Measurements from ENCODE around the gene TNPO1.
"Not testable (repeated sequence)": the region's sequence is repeated elsewhere in the genome, so short reads cannot be mapped to it uniquely, and the experiment has no call there.

The TNPO1 gene

GRCh38 chr5:72854419-72854818 lies 38.0 kb downstream of the TNPO1 start:
- DNase-seq (ENCODE audit: low spot score), result no peak

- DNase-seq (ENCODE audit: low spot score), result no peak
Observed at GRCh38 chr5:72855821-72856220, 39.4 kb downstream of the TNPO1 start.

- DNase-seq (ENCODE audit: low spot score), result no peak
Observed at GRCh38 chr5:72857396-72857795, 40.9 kb downstream of the TNPO1 start.

- no peak for DNase-seq (ENCODE audit: low spot score)
Observed at GRCh38 chr5:72859127-72859526, 42.7 kb downstream of the TNPO1 start.

GRCh38 chr5:72860499-72860898 lies 44.0 kb downstream of the TNPO1 start:
- DNase-seq (ENCODE audit: low spot score), result no peak

- no peak for DNase-seq (ENCODE audit: low spot score)
Observed at GRCh38 chr5:72871366-72872024, 55.0 kb downstream of the TNPO1 start.

GRCh38 chr5:72878854-72879253 lies 62.4 kb downstream of the TNPO1 start:
- no peak for DNase-seq (ENCODE audit: low spot score)

GRCh38 chr5:72882989-72883388 lies 66.5 kb downstream of the TNPO1 start:
- DNase-seq (ENCODE audit: low spot score), result no peak

- no peak for DNase-seq (ENCODE audit: low spot score)
Observed at GRCh38 chr5:72883850-72884249, 67.4 kb downstream of the TNPO1 start.

GRCh38 chr5:72884892-72885291 lies 68.4 kb downstream of the TNPO1 start:
- DNase-seq (ENCODE audit: low spot score), result no peak

GRCh38 chr5:72885824-72886223 lies 69.4 kb downstream of the TNPO1 start:
- DNase-seq (ENCODE audit: low spot score), result no peak

GRCh38 chr5:72888595-72888994 lies 72.1 kb downstream of the TNPO1 start:
- no peak for DNase-seq (ENCODE audit: low spot score)

GRCh38 chr5:72889324-72889723 lies 72.9 kb downstream of the TNPO1 start:
- DNase-seq (ENCODE audit: low spot score), result no peak

- no peak for DNase-seq (ENCODE audit: low spot score)
Observed at GRCh38 chr5:72892846-72893245, 76.4 kb downstream of the TNPO1 start.

GRCh38 chr5:72895758-72896157 lies 79.3 kb downstream of the TNPO1 start:
- no peak for DNase-seq (ENCODE audit: low spot score)

GRCh38 chr5:72906806-72907205 lies 90.3 kb downstream of the TNPO1 start:
- no peak for DNase-seq (ENCODE audit: low spot score)

- no peak for DNase-seq (ENCODE audit: low spot score)
Observed at GRCh38 chr5:72908664-72909063, 92.2 kb downstream of the TNPO1 start.

- DNase-seq (ENCODE audit: low spot score), result no peak
Observed at GRCh38 chr5:72917371-72917776, 100.9 kb downstream of the TNPO1 start.

- DNase-seq (ENCODE audit: low spot score), result peak; percentile 46
Observed at GRCh38 chr5:72920690-72921502, 104.4 kb downstream of the TNPO1 start.

GRCh38 chr5:72921886-72922285 lies 105.4 kb downstream of the TNPO1 start:
- no peak for DNase-seq (ENCODE audit: low spot score)

- DNase-seq (ENCODE audit: low spot score), result no peak
Observed at GRCh38 chr5:72922422-72922821, 106.0 kb downstream of the TNPO1 start.

- no peak for DNase-seq (ENCODE audit: low spot score)
Observed at GRCh38 chr5:72925336-72926010, 109.0 kb downstream of the TNPO1 start.

- not testable (repeated sequence) for DNase-seq (ENCODE audit: low spot score)
Observed at GRCh38 chr5:72932686-72933085, 116.2 kb downstream of the TNPO1 start.

Measured in SW480 (cell line).